HG03196 (cell line): ENCODE results near the gene GULP1.

Experiments used
- ATAC-seq: cut with Tn5 transposase; IDR thresholded peaks from one replicate; pipeline ENCODE4 v1.9.1; 2021; ENCODE audit not compliant: unreplicated experiment

The GULP1 gene

GRCh38 chr2:188629753-188630527, 338.3 kb downstream of the GULP1 start:
- ATAC-seq, result no peak

DNA sequence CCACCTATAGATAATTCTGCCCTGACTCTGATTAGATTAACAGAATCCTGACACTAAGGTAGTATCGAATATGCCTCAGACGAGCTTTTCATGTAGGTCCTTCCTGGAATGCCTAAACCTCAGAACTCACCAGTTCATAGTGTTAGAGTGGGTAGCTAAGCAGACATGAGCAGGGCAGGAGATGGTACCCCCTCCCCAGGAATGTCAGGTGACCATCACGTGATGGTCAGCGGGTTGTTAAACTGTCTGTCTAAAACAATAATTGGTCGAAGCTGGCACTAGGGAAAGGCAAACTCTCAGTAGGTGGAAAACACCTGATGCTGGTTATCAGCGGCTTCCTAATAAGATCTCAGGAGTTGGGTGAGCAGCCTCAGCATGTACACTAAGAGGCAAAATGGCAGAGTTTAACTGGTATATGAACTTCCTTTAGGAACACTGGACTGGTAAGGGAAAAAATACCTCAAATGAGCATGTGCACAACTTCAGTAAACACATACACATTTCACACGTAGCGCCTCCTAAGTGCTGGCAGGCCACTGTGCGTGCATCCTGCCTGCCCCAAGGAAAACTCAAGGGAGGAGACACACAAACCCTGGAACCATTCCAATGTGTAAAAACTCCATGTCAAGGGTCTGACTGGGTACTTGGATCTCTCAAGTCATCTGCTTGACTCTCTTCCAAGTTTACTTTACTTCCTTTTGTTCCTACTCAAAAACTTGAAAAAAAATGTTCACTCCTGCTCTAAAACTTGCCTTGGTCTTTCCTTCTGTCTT, 339.5 kb downstream of the GULP1 start:
- no peak for ATAC-seq

- no peak for ATAC-seq
These were observed 343.0 kb downstream of the GULP1 start for GRCh38 chr2:188634656-188635055.
